ENCODE results near the gene LACTB.
A peak's percentile ranks its signal among the peaks of the same experiment; 100 is the strongest.

The LACTB gene

DNA sequence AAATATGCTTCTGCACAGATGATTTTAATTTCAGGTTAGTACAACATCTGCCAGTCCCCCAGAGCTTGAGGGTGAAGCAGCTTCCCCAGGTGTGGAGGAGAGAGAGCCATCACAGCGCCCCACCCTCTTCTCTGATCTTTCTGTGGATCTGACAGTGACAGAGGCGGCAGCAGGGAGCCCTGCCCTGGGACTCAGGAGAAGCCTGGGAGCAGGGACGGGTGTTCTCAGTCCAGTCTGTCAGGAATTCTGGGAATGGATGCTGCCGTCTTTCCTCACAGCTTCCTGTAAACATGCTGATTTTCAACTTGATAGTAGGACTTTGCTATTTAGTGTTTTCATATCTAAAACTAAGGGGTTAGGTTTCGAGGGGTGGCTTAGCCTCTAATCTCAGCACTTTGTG is 56.4 kb downstream of the LACTB start:
- H3K4me3 ChIP-seq (ENCODE audit: low read depth, low read length) = no peak overlapping the region
- in situ Hi-C loops (cut with HindIII; ENCODE audit: low sequenced_read_pairs) = no loop called here
- DNase-seq (ENCODE audit: low read depth, low spot score) = no peak
- TF ChIP-seq, protein P1, sequence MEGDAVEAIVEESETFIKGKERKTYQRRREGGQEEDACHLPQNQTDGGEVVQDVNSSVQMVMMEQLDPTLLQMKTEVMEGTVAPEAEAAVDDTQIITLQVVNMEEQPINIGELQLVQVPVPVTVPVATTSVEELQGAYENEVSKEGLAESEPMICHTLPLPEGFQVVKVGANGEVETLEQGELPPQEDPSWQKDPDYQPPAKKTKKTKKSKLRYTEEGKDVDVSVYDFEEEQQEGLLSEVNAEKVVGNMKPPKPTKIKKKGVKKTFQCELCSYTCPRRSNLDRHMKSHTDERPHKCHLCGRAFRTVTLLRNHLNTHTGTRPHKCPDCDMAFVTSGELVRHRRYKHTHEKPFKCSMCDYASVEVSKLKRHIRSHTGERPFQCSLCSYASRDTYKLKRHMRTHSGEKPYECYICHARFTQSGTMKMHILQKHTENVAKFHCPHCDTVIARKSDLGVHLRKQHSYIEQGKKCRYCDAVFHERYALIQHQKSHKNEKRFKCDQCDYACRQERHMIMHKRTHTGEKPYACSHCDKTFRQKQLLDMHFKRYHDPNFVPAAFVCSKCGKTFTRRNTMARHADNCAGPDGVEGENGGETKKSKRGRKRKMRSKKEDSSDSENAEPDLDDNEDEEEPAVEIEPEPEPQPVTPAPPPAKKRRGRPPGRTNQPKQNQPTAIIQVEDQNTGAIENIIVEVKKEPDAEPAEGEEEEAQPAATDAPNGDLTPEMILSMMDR (IDR thresholded peaks at IDR 0.05; ENCODE audit: low read depth, low read length) = no peak

- in situ Hi-C loops (cut with HindIII; ENCODE audit: low sequenced_read_pairs) = no loop called here
- TF ChIP-seq, protein P1 (IDR thresholded peaks at IDR 0.05; ENCODE audit: low read depth, low read length) = no peak
- no peak for DNase-seq (ENCODE audit: low read depth, low spot score)
- no peak overlapping the region for H3K4me3 ChIP-seq (ENCODE audit: low read depth, low read length)
These were observed 59.1 kb downstream of the LACTB start for GRCh38 chr15:63180746-63181145.

GRCh38 chr15:63181648-63182047 is 60.0 kb downstream of the LACTB start:
- no peak overlapping the region for H3K4me3 ChIP-seq (ENCODE audit: low read depth, low read length)
- in situ Hi-C loops (cut with HindIII; ENCODE audit: low sequenced_read_pairs) = no loop called here
- DNase-seq (ENCODE audit: low read depth, low spot score) = no peak
- TF ChIP-seq, protein P1 (IDR thresholded peaks at IDR 0.05; ENCODE audit: low read depth, low read length) = no peak

- TF ChIP-seq, protein P1 (IDR thresholded peaks at IDR 0.05; ENCODE audit: low read depth, low read length) = no peak
- H3K4me3 ChIP-seq (ENCODE audit: low read depth, low read length) = no peak overlapping the region
- in situ Hi-C loops (cut with HindIII; ENCODE audit: low sequenced_read_pairs) = no loop called here
- DNase-seq (ENCODE audit: low read depth, low spot score) = no peak
These were observed 63.5 kb downstream of the LACTB start for GRCh38 chr15:63185206-63185605.

DNA sequence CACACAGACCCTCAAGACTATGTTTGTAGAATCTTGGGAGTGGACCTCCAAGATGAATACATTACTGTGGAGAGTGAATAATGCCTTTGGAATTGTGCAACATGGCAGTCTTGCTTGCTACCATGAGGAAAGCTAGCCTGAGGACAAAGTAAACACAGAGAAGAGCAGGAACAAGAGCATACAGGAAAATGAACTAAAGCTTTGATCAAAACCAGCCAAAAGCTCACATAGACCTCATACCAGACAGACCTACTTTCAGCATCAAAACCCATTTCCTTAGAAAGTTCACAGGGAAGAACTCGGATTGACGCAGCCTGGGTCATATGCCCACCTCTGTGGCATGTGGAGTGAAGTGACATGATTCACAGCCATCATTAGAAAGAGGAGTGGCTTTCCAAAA is 64.4 kb downstream of the LACTB start:
- peak; percentile 51 for DNase-seq (ENCODE audit: low read depth, low spot score)
- H3K4me3 ChIP-seq (ENCODE audit: low read depth, low read length) = no peak overlapping the region
- in situ Hi-C loops (cut with HindIII; ENCODE audit: low sequenced_read_pairs) = no loop called here
- TF ChIP-seq, protein P1 (IDR thresholded peaks at IDR 0.05; ENCODE audit: low read depth, low read length) = no peak

- no peak overlapping the region for H3K4me3 ChIP-seq (ENCODE audit: low read depth, low read length)
- in situ Hi-C loops (cut with HindIII; ENCODE audit: low sequenced_read_pairs) = no loop called here
- TF ChIP-seq, protein P1 (IDR thresholded peaks at IDR 0.05; ENCODE audit: low read depth, low read length) = no peak
- no peak for DNase-seq (ENCODE audit: low read depth, low spot score)
These were observed 66.0 kb downstream of the LACTB start for GRCh38 chr15:63187589-63188226.
